ENCODE measurements around the gene NAALADL2. TPM values are rescaled to one million over a fixed set of nuclear protein-coding genes. Genes with fewer than 3 reads are reported as not detected.

Gene NAALADL2
- total RNA-seq, 1 experiment from 2014 or later: 1.6 TPM

DNA sequence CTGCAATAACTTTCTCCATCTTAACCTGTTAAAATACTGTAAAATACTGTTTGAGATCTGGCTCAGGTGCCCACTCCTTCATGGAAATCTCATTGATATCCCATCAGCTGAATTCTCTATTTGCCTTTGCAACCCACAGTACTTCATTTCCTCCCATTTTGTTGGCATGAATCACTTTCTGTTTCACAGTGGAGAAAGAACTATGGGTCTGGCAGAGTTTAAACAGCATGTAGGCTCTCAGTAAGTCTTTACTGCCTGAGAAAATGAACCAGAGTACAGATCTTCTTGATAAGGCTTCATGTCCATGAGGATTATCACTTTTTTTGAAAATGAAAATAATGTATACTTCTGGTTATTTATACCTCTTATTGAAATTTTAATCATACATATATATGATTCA, 245.9 kb downstream of the NAALADL2 start:
- no peaks in the 10 kb centered on the region for H4K20me1 ChIP-seq (ENCODE audit: control insufficient read depth, insufficient read depth, insufficient read length)
- no peak overlapping the region for H2BK20ac ChIP-seq (ENCODE audit: low read depth, low read length, poor library complexity, severe bottlenecking)
- Mint-ChIP-seq H3K27ac (no peak overlapping the region), H3K36me3 (ENCODE audit: insufficient read depth in 1 of 3, low read depth in 3 of 3) (no peaks in the 10 kb centered on the region), H3K4me3 (no peak overlapping the region), H3K27me3 (ENCODE audit: low read depth) (no peaks in the 10 kb centered on the region), H3K4me1 (peaks cover 0 to 6% of the 10 kb centered on the region in 2 experiments; a peak in 3 of 4 replicates), H3K9me3 (no peaks in the 10 kb centered on the region)
- no peaks in the 10 kb centered on the region for H3K4me1 ChIP-seq (ENCODE audit: insufficient read depth, low read length)
- H3K18ac ChIP-seq (ENCODE audit: insufficient read length, low read depth, low read length): no peak overlapping the region
- no peak overlapping the region for H3K14ac ChIP-seq (ENCODE audit: insufficient read depth, low read length)
- H3K4me2 ChIP-seq (ENCODE audit: insufficient read depth, insufficient read length, low read length): no peak overlapping the region
- H3K56ac ChIP-seq (ENCODE audit: insufficient read length, low read depth, low read length): no peak overlapping the region
- H3K79me2 ChIP-seq (ENCODE audit: insufficient read depth, low read length): no peaks in the 10 kb centered on the region
- no peaks in the 10 kb centered on the region for H3K27me3 ChIP-seq (ENCODE audit: insufficient read depth, low read length)
- no peak overlapping the region for H3K27ac ChIP-seq (ENCODE audit: insufficient read length, low read depth, low read length)
- TF ChIP-seq, protein P1, sequence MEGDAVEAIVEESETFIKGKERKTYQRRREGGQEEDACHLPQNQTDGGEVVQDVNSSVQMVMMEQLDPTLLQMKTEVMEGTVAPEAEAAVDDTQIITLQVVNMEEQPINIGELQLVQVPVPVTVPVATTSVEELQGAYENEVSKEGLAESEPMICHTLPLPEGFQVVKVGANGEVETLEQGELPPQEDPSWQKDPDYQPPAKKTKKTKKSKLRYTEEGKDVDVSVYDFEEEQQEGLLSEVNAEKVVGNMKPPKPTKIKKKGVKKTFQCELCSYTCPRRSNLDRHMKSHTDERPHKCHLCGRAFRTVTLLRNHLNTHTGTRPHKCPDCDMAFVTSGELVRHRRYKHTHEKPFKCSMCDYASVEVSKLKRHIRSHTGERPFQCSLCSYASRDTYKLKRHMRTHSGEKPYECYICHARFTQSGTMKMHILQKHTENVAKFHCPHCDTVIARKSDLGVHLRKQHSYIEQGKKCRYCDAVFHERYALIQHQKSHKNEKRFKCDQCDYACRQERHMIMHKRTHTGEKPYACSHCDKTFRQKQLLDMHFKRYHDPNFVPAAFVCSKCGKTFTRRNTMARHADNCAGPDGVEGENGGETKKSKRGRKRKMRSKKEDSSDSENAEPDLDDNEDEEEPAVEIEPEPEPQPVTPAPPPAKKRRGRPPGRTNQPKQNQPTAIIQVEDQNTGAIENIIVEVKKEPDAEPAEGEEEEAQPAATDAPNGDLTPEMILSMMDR (conservative IDR thresholded peaks at IDR 0.05): no peak
- H3K79me1 ChIP-seq (ENCODE audit: insufficient read depth, low read depth, low read length, poor library complexity, severe bottlenecking): no peaks in the 10 kb centered on the region
- H4K8ac ChIP-seq (replicated peaks; ENCODE audit: insufficient read length, low read depth, low read length): no peak overlapping the region
- H3K4ac ChIP-seq (ENCODE audit: low read depth, low read length): no peak overlapping the region
- H3K9me3 ChIP-seq (ENCODE audit: control insufficient read depth, low read depth, low read length): no peaks in the 10 kb centered on the region
- H2BK15ac ChIP-seq (ENCODE audit: low read depth, low read length): no peak overlapping the region
- no peak overlapping the region for H2AK5ac ChIP-seq (ENCODE audit: insufficient read length, low read length)
- no peak overlapping the region for H2BK120ac ChIP-seq (ENCODE audit: low read depth, low read length, poor library complexity, severe bottlenecking)
- H2BK12ac ChIP-seq (ENCODE audit: insufficient read length, low read depth, low read length): no peak overlapping the region
- DNase-seq: no peak
- no peaks in the 10 kb centered on the region for H3K23me2 ChIP-seq (ENCODE audit: insufficient read length, low read depth, low read length, poor library complexity, severe bottlenecking)
- H3K23ac ChIP-seq (ENCODE audit: insufficient read length, low read depth, low read length): no peak overlapping the region
- no peak overlapping the region for H4K5ac ChIP-seq (ENCODE audit: insufficient read length, low read depth, low read length)
- no peak overlapping the region for H4K91ac ChIP-seq (ENCODE audit: insufficient read length, low read depth, low read length)
- no peak overlapping the region for H3T11ph ChIP-seq (ENCODE audit: low read length)
- no peak overlapping the region for H2AFZ ChIP-seq (ENCODE audit: low read length)
- no peak overlapping the region for H2BK5ac ChIP-seq (ENCODE audit: insufficient read length, low read length)
- H3K9ac ChIP-seq (ENCODE audit: extremely low read depth, insufficient read length, low read length): no peak overlapping the region

Data from H9 (cell line).